AG09309 (cell line): ENCODE results near the gene MAP4K2.

Source experiments
- DNase-seq: peaks from one replicate; pipeline ENCODE4 v3.0.0-alpha.2; 2010; ENCODE audit warnings: low read depth
- H3K4me3 ChIP-seq: 2 replicates; pipeline ENCODE4 v1.5.1; 2011; ENCODE audit warnings: mild to moderate bottlenecking, low read depth, low read length, moderate library complexity; ENCODE audit not compliant: control insufficient read depth
- CTCF ChIP-seq: IDR thresholded peaks from 2 replicates; pipeline ENCODE4 v1.5.1; 2011; ENCODE audit warnings: mild to moderate bottlenecking, low read depth, low read length, inconsistent platforms; ENCODE audit not compliant: insufficient read depth, control insufficient read depth; ENCODE audit errors: missing control alignments

Gene MAP4K2

GRCh38 chr11:64754124-64754918 is 48.7 kb downstream of the MAP4K2 start:
- no peak for TF ChIP-seq CTCF
- no peak overlapping the region for H3K4me3 ChIP-seq
- DNase-seq, result no peak

- H3K4me3 ChIP-seq, result no peak overlapping the region
- DNase-seq, result no peak
- TF ChIP-seq CTCF, result no peak
Measured at GRCh38 chr11:64753380-64754123, 49.5 kb downstream of the MAP4K2 start.

- H3K4me3 ChIP-seq, result no peak overlapping the region
- TF ChIP-seq CTCF, result no peak
- no peak for DNase-seq
Measured at GRCh38 chr11:64753019-64753379, 50.0 kb downstream of the MAP4K2 start.

- no peak overlapping the region for H3K4me3 ChIP-seq
- no peak for DNase-seq
- TF ChIP-seq CTCF, result no peak
Measured at GRCh38 chr11:64752175-64752970, 50.6 kb downstream of the MAP4K2 start.

GRCh38 chr11:64751580-64751979 is 51.4 kb downstream of the MAP4K2 start:
- DNase-seq, result no peak
- TF ChIP-seq CTCF, result no peak
- no peak overlapping the region for H3K4me3 ChIP-seq

GRCh38 chr11:64751136-64751535 is 51.9 kb downstream of the MAP4K2 start:
- no peak for TF ChIP-seq CTCF
- DNase-seq, result no peak
- no peak overlapping the region for H3K4me3 ChIP-seq
